Measurements from ENCODE around the gene HSPA9.

- TF ChIP-seq, protein P1, sequence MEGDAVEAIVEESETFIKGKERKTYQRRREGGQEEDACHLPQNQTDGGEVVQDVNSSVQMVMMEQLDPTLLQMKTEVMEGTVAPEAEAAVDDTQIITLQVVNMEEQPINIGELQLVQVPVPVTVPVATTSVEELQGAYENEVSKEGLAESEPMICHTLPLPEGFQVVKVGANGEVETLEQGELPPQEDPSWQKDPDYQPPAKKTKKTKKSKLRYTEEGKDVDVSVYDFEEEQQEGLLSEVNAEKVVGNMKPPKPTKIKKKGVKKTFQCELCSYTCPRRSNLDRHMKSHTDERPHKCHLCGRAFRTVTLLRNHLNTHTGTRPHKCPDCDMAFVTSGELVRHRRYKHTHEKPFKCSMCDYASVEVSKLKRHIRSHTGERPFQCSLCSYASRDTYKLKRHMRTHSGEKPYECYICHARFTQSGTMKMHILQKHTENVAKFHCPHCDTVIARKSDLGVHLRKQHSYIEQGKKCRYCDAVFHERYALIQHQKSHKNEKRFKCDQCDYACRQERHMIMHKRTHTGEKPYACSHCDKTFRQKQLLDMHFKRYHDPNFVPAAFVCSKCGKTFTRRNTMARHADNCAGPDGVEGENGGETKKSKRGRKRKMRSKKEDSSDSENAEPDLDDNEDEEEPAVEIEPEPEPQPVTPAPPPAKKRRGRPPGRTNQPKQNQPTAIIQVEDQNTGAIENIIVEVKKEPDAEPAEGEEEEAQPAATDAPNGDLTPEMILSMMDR (tag by site-specific recombination; IDR thresholded peaks at IDR 0.05), result no peak
- TF ChIP-seq ZNF530 (tag by site-specific recombination; IDR thresholded peaks at IDR 0.05; ENCODE audit: low read depth), result no peak
- no peak for TF ChIP-seq ZSCAN18 (tag by site-specific recombination; IDR thresholded peaks at IDR 0.05)
- TF ChIP-seq, protein P2, sequence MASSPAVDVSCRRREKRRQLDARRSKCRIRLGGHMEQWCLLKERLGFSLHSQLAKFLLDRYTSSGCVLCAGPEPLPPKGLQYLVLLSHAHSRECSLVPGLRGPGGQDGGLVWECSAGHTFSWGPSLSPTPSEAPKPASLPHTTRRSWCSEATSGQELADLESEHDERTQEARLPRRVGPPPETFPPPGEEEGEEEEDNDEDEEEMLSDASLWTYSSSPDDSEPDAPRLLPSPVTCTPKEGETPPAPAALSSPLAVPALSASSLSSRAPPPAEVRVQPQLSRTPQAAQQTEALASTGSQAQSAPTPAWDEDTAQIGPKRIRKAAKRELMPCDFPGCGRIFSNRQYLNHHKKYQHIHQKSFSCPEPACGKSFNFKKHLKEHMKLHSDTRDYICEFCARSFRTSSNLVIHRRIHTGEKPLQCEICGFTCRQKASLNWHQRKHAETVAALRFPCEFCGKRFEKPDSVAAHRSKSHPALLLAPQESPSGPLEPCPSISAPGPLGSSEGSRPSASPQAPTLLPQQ (tag by site-specific recombination; IDR thresholded peaks at IDR 0.05), result no peak
- TF ChIP-seq ZBTB26 (tag by site-specific recombination; optimal IDR thresholded peaks at IDR 0.05), result no peak
- TF ChIP-seq ZNF624 (tag by site-specific recombination; IDR thresholded peaks at IDR 0.05), result no peak
- no peak for TF ChIP-seq ZNF521 (tag by site-specific recombination; IDR thresholded peaks at IDR 0.05)
- TF ChIP-seq ZBTB8A (tag by site-specific recombination; IDR thresholded peaks at IDR 0.05), result no peak
- no peak for TF ChIP-seq ZNF169 (tag by site-specific recombination; IDR thresholded peaks at IDR 0.05)
- TF ChIP-seq ZNF704 (tag by site-specific recombination; IDR thresholded peaks at IDR 0.05), result no peak
- TF ChIP-seq, protein P3, sequence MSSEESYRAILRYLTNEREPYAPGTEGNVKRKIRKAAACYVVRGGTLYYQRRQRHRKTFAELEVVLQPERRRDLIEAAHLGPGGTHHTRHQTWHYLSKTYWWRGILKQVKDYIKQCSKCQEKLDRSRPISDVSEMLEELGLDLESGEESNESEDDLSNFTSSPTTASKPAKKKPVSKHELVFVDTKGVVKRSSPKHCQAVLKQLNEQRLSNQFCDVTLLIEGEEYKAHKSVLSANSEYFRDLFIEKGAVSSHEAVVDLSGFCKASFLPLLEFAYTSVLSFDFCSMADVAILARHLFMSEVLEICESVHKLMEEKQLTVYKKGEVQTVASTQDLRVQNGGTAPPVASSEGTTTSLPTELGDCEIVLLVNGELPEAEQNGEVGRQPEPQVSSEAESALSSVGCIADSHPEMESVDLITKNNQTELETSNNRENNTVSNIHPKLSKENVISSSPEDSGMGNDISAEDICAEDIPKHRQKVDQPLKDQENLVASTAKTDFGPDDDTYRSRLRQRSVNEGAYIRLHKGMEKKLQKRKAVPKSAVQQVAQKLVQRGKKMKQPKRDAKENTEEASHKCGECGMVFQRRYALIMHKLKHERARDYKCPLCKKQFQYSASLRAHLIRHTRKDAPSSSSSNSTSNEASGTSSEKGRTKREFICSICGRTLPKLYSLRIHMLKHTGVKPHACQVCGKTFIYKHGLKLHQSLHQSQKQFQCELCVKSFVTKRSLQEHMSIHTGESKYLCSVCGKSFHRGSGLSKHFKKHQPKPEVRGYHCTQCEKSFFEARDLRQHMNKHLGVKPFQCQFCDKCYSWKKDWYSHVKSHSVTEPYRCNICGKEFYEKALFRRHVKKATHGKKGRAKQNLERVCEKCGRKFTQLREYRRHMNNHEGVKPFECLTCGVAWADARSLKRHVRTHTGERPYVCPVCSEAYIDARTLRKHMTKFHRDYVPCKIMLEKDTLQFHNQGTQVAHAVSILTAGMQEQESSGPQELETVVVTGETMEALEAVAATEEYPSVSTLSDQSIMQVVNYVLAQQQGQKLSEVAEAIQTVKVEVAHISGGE (tag by site-specific recombination; conservative IDR thresholded peaks at IDR 0.05; ENCODE audit: low read depth), result no peak
- no peak for TF ChIP-seq KLF1 (tag by site-specific recombination; IDR thresholded peaks at IDR 0.05)
- no peak for TF ChIP-seq YY1 (tag by site-specific recombination; IDR thresholded peaks at IDR 0.05)
- TF ChIP-seq, protein P4, sequence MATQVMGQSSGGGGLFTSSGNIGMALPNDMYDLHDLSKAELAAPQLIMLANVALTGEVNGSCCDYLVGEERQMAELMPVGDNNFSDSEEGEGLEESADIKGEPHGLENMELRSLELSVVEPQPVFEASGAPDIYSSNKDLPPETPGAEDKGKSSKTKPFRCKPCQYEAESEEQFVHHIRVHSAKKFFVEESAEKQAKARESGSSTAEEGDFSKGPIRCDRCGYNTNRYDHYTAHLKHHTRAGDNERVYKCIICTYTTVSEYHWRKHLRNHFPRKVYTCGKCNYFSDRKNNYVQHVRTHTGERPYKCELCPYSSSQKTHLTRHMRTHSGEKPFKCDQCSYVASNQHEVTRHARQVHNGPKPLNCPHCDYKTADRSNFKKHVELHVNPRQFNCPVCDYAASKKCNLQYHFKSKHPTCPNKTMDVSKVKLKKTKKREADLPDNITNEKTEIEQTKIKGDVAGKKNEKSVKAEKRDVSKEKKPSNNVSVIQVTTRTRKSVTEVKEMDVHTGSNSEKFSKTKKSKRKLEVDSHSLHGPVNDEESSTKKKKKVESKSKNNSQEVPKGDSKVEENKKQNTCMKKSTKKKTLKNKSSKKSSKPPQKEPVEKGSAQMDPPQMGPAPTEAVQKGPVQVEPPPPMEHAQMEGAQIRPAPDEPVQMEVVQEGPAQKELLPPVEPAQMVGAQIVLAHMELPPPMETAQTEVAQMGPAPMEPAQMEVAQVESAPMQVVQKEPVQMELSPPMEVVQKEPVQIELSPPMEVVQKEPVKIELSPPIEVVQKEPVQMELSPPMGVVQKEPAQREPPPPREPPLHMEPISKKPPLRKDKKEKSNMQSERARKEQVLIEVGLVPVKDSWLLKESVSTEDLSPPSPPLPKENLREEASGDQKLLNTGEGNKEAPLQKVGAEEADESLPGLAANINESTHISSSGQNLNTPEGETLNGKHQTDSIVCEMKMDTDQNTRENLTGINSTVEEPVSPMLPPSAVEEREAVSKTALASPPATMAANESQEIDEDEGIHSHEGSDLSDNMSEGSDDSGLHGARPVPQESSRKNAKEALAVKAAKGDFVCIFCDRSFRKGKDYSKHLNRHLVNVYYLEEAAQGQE (tag by site-specific recombination; IDR thresholded peaks at IDR 0.05), result no peak
Measured at GRCh38 chr5:138615461-138615860, 40.3 kb upstream of the HSPA9 start.

Measured in HEK293 (cell line).